GM23248 (cell line): Measurements from ENCODE around the gene CA5B.

Experiments
- EZH2 ChIP-seq: fragments of 200-600 bp; sonication (generic); IDR thresholded peaks from 2 replicates; pipeline ENCODE4 v1.6.1; 2018; ENCODE audit warnings: antibody characterized with exemption, mild to moderate bottlenecking; ENCODE audit not compliant: insufficient read depth, poor library complexity, severe bottlenecking
- EZH2phosphoT487 ChIP-seq: fragments of 200-600 bp; sonication (generic); IDR thresholded peaks from 2 replicates; pipeline ENCODE4 v1.6.1; 2018; ENCODE audit warnings: antibody characterized with exemption, moderate library complexity, mild to moderate bottlenecking, low read depth; ENCODE audit not compliant: insufficient read depth

GRCh38 chrX:15834053-15834452 lies 96.0 kb downstream of the CA5B start:
- TF ChIP-seq EZH2 (no peak), EZH2phosphoT487 (no peak)
